ENCODE results near the gene TTLL6. TPM values are rescaled to one million over a fixed set of nuclear protein-coding genes. Genes with fewer than 3 reads are reported as not detected.
A peak's percentile ranks its signal among the peaks of the same experiment; 100 is the strongest.

The TTLL6 gene
- total RNA-seq, 1 donor from 2014 or later: not detected

- Histone ChIP-seq H3K9ac (ENCODE audit: low read length) (no peak overlapping the region), H3K9me3 (ENCODE audit: insufficient read depth, low read depth, low read length) (peaks cover 10% of the 10 kb centered on the region), H3K79me2 (ENCODE audit: insufficient read depth, low read length) (no peaks in the 10 kb centered on the region), H3K27ac (ENCODE audit: low read depth, low read length) (no peak overlapping the region), H3K27me3 (ENCODE audit: insufficient read depth, low read length) (peaks cover 98% of the 10 kb centered on the region), H3K4me1 (ENCODE audit: insufficient read depth, low read length) (no peaks in the 10 kb centered on the region), H4K20me1 (ENCODE audit: insufficient read depth, low read length) (no peaks in the 10 kb centered on the region), H3K4me3 (ENCODE audit: insufficient read depth, low read depth, low read length) (no peak overlapping the region), H3K36me3 (ENCODE audit: insufficient read depth, low read length) (no peaks in the 10 kb centered on the region), H3K4me2 (ENCODE audit: low read length) (no peak overlapping the region), H2AFZ (ENCODE audit: low read depth, low read length) (no peak overlapping the region)
- TF ChIP-seq CTCF (IDR thresholded peaks at IDR 0.05; ENCODE audit: insufficient read depth, low read depth, low read length) (no peak), EZH2 (IDR thresholded peaks at IDR 0.05; ENCODE audit: insufficient read depth, low read length) (no peak)
- no peak overlapping the region for H3K4me3 Mint-ChIP-seq (ENCODE audit: unreplicated experiment)
- H3K27ac Mint-ChIP-seq (ENCODE audit: unreplicated experiment): no peak overlapping the region
- no peak for FAIRE-seq
- H3K9me3 Mint-ChIP-seq (ENCODE audit: unreplicated experiment): peaks cover 21% of the 10 kb centered on the region
- H3K36me3 Mint-ChIP-seq (ENCODE audit: low read depth, unreplicated experiment): peaks cover 2% of the 10 kb centered on the region
- no peak for DNase-seq (ENCODE audit: low read depth)
- H3K27me3 Mint-ChIP-seq (ENCODE audit: low read depth, unreplicated experiment): peaks cover 94% of the 10 kb centered on the region
- peaks cover 2% of the 10 kb centered on the region for H3K4me1 Mint-ChIP-seq (ENCODE audit: low read depth, unreplicated experiment)
Measured at GRCh38 chr17:48729335-48730239, 87.4 kb downstream of the TTLL6 start.

- Histone ChIP-seq H3K4me2 (ENCODE audit: low read length) (peak within 1 kb of the TSS; percentile 46), H3K9me3 (ENCODE audit: insufficient read depth, low read depth, low read length) (peaks cover 10% of the 10 kb centered on the region), H3K79me2 (ENCODE audit: insufficient read depth, low read length) (no peaks in the 10 kb centered on the region), H2AFZ (ENCODE audit: low read depth, low read length) (no peak within 1 kb of the TSS), H3K27ac (ENCODE audit: low read depth, low read length) (no peak within 1 kb of the TSS), H3K36me3 (ENCODE audit: insufficient read depth, low read length) (no peaks in the 10 kb centered on the region), H3K4me3 (ENCODE audit: insufficient read depth, low read depth, low read length) (no peak within 1 kb of the TSS), H3K9ac (ENCODE audit: low read length) (no peak within 1 kb of the TSS), H3K27me3 (ENCODE audit: insufficient read depth, low read length) (peaks cover 98% of the 10 kb centered on the region), H4K20me1 (ENCODE audit: insufficient read depth, low read length) (no peaks in the 10 kb centered on the region), H3K4me1 (ENCODE audit: insufficient read depth, low read length) (no peaks in the 10 kb centered on the region)
- Mint-ChIP-seq H3K36me3 (ENCODE audit: low read depth, unreplicated experiment) (peaks cover 2% of the 10 kb centered on the region), H3K27ac (ENCODE audit: unreplicated experiment) (no peak within 1 kb of the TSS), H3K27me3 (ENCODE audit: low read depth, unreplicated experiment) (peaks cover 94% of the 10 kb centered on the region), H3K4me1 (ENCODE audit: low read depth, unreplicated experiment) (peaks cover 2% of the 10 kb centered on the region), H3K9me3 (ENCODE audit: unreplicated experiment) (peaks cover 15% of the 10 kb centered on the region), H3K4me3 (ENCODE audit: unreplicated experiment) (peak within 1 kb of the TSS; percentile 2)
- no peak for DNase-seq (ENCODE audit: low read depth)
- peak; percentile 86 for TF ChIP-seq EZH2 (IDR thresholded peaks at IDR 0.05; ENCODE audit: insufficient read depth, low read length)
- no peak for TF ChIP-seq CTCF (IDR thresholded peaks at IDR 0.05; ENCODE audit: insufficient read depth, low read depth, low read length)
- FAIRE-seq: no peak
Measured at GRCh38 chr17:48728232-48729231, 88.5 kb downstream of the TTLL6 start, which contains the start of gene HOXB13. TSS of gene HOXB13 (minus strand) at chr17:48728750. CDS start at chr17:48728593, 157 bp downstream.

Measured in astrocyte (in vitro differentiated cells and primary cell).